Mesothelial cell of epicardium (in vitro differentiated cells): ENCODE measurements around the gene PTGIS. TPM values are rescaled to one million over a fixed set of nuclear protein-coding genes. Genes with fewer than 3 reads are reported as not detected.

Experiments
- DNase-seq, 2 experiments: peaks; one replicate each; pipeline ENCODE4 v3.0.0; 2021; ENCODE audit warnings: low spot score in 2 of 2; ENCODE audit not compliant: unreplicated experiment in 2 of 2
- H3K27ac Mint-ChIP-seq: 2 replicates; pipeline ENCODE4 v1.8.0; 2021; ENCODE audit warnings: mixed read lengths
- H3K27me3 Mint-ChIP-seq: 2 replicates; pipeline ENCODE4 v1.8.0; 2021; ENCODE audit warnings: low read depth, mixed read lengths
- H3K36me3 Mint-ChIP-seq: 2 replicates; pipeline ENCODE4 v1.8.0; 2021; ENCODE audit warnings: mixed read lengths
- H3K4me1 Mint-ChIP-seq: 2 replicates; pipeline ENCODE4 v1.8.0; 2021; ENCODE audit warnings: mixed read lengths
- H3K4me3 Mint-ChIP-seq: 2 replicates; pipeline ENCODE4 v1.8.0; 2021; ENCODE audit warnings: mild to moderate bottlenecking, moderate library complexity, mixed read lengths
- H3K9me3 Mint-ChIP-seq: 2 replicates; pipeline ENCODE4 v1.8.0; 2021; ENCODE audit warnings: mixed read lengths
- CTCF ChIP-seq: fragments of 200-600 bp; sonication (generic); IDR thresholded peaks from one replicate; pipeline ENCODE4 v1.5.0; 2021; ENCODE audit warnings: antibody characterized with exemption; ENCODE audit not compliant: unreplicated experiment
- total RNA-seq: library from RNA; stranded (reverse); gene quantifications from 3 replicates; pipeline ENCODE4 v1.2.1, GENCODE V29; 2021

The PTGIS gene
- total RNA-seq, 1 donor from 2014 or later = 113 TPM

- Mint-ChIP-seq H3K9me3 (peaks cover 7% of the 10 kb centered on the region), H3K27ac (no peak overlapping the region), H3K36me3 (peaks cover 64% of the 10 kb centered on the region), H3K4me1 (no peaks in the 10 kb centered on the region), H3K27me3 (no peaks in the 10 kb centered on the region), H3K4me3 (no peak overlapping the region)
- TF ChIP-seq CTCF = no peak
- DNase-seq = no peak
Measured at GRCh38 chr20:49543071-49543857, 24.7 kb downstream of the PTGIS start.

DNA sequence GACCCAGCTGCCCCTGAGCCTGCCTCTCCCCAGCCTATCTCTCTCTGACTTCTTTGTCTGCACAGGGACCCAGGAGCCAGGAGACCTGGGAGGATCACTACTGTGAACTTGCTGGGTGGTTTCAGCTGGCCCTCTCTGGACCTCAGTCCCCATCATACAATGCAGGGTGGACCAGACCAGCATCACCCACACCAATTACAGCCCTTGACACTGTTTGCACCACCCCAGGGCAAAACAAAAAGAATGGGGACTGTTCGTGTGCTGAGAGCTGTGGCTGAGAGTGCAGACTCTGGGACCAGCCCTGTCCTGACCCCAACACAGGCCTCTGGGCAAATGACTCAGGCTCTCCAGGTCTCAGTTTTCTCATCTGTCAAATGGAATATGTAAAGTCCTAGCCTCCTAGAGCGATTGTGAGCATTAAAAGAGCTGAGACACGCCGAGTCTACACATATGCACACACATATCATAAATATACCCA, 25.4 kb downstream of the PTGIS start:
- Mint-ChIP-seq H3K9me3 (peaks cover 8% of the 10 kb centered on the region), H3K27ac (no peak overlapping the region), H3K4me1 (no peaks in the 10 kb centered on the region), H3K27me3 (no peaks in the 10 kb centered on the region), H3K4me3 (no peak overlapping the region), H3K36me3 (peaks cover 68% of the 10 kb centered on the region)
- no peak for DNase-seq
- no peak for TF ChIP-seq CTCF

DNA sequence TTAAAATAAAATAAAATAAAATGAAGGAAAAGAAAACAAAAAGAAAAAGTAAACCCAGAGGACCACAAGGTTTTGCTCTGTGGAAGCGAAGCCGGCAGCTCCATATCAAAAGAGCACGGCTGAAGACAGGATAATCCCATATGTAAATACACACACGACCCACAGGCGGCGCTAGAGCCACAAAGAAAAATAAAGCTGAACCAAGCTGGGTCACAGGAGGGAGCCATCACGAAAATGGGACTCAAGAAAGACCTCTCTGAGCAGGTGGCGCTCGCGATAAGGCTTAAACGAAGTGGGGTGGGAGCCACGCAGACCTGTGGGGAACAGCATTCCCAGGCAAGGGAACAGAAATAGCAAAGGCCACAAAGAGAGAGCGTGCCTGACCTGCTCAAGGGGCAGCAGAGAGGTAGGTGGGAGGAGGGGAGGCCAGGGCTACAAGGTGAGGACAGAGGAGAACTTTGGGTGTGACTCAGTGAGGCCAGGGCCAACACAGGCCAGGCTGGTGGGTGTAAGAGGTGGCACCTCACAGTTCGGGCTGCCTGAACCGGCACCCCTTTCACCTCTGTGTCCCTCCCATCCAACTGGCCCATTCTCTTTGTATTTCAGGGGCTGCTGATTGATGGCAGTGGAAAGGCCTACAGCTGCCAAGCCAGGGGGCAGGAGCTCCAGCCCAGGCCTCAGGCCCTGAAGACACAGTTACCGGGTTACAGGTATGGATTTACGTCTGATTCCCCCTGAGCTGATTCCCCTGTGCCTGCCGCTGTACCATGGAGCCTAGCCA, 26.0 kb downstream of the PTGIS start:
- Mint-ChIP-seq H3K27ac (peak overlapping the region; percentile 37), H3K9me3 (peaks cover 8% of the 10 kb centered on the region), H3K27me3 (no peaks in the 10 kb centered on the region), H3K36me3 (peaks cover 69% of the 10 kb centered on the region), H3K4me3 (no peak overlapping the region), H3K4me1 (no peaks in the 10 kb centered on the region)
- peak in 1 of 2 experiments; percentile 61 for DNase-seq
- peak; percentile 87 for TF ChIP-seq CTCF

DNA sequence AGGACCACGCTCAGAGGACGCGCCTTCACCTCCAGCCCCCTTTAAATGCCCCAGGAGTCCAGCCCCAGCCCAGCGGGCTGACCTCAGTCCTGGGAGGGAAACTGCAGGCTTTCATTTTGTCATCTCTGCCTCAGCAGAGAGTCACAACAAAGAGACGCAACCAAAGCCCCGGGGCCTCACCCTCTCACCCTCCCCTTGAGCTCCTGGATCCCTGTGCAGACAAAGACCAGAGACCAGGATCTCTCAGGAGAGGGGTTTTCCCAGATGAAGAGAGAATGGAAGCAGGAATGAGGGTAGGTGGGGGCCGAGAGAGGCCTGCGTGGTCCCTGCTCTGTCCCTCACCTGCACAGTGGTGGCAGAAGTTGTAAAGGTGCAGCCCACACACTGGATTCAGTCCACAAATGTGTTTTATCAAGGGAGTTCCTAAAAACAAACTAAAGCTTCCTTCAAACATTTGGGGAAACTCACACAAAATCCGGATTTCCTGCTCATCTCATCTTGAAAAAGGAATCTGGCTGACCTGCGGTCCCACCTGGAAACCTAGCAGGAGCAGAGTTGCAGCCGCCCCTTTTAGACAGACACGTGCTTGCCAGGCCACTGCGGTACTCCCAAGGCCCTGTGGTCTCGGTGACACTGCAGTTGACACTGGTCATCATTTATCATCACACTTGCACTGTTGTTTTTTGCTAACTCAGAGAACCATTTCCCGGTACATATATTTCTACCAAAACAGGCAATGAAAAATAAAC, 27.1 kb downstream of the PTGIS start:
- H3K27ac Mint-ChIP-seq = no peak overlapping the region
- TF ChIP-seq CTCF = no peak
- no peaks in the 10 kb centered on the region for H3K4me1 Mint-ChIP-seq
- H3K4me3 Mint-ChIP-seq = no peak overlapping the region
- H3K27me3 Mint-ChIP-seq = no peaks in the 10 kb centered on the region
- H3K36me3 Mint-ChIP-seq = peaks cover 63% of the 10 kb centered on the region
- H3K9me3 Mint-ChIP-seq = peaks cover 8% of the 10 kb centered on the region
- DNase-seq = no peak

- peaks cover 57% of the 10 kb centered on the region for H3K36me3 Mint-ChIP-seq
- no peak overlapping the region for H3K4me3 Mint-ChIP-seq
- H3K4me1 Mint-ChIP-seq = no peaks in the 10 kb centered on the region
- TF ChIP-seq CTCF = no peak
- no peak for DNase-seq
- no peak overlapping the region for H3K27ac Mint-ChIP-seq
- H3K27me3 Mint-ChIP-seq = no peaks in the 10 kb centered on the region
- H3K9me3 Mint-ChIP-seq = peaks cover 5% of the 10 kb centered on the region
Measured at GRCh38 chr20:49540232-49540620, 27.7 kb downstream of the PTGIS start.
